Tibial nerve (tissue), 3 donors: Measurements from ENCODE around the gene EIF4E.

Experiments
- CTCF ChIP-seq, 5 experiments: fragments of 200-600 bp in 3 of 5; fragments of 450-650 bp in 2 of 5; sonication (generic) in 3 of 5; IDR thresholded peaks; one replicate each; pipeline ENCODE4 v1.5.1; 2016 to 2019; ENCODE audit warnings: antibody characterized with exemption in 5 of 5, mild to moderate bottlenecking in 3 of 5, moderate library complexity in 2 of 5
- POLR2A ChIP-seq, 2 donors: fragments of 450-650 bp; IDR thresholded peaks; one replicate each; pipeline ENCODE4 v1.6.1; 2017; ENCODE audit warnings: antibody characterized with exemption in 2 of 2, mild to moderate bottlenecking in 2 of 2, moderate library complexity in 2 of 2

DNA sequence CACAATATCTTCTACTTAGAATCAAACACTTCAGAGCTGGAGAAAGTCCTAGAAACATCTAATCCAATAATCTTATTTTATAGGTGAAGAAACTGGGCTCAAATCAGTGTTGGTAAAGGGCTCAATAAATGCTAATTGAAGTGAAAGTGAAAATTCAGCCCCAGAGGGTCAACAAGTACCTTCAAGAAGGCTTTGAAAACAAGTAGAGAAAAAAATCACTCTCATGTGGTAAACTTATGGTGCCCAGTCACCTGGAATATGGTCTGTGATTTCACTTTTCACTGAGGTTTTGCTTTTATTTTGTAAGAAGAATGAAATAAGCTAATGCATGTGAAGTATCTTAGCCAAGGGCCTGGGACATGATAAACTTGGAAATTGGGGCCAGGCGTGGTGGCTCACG, 29.1 kb upstream of the EIF4E start:
- TF ChIP-seq CTCF (IDR thresholded peaks at IDR 0.05) (no peak), POLR2A (IDR thresholded peaks at IDR 0.05) (no peak)
